Endothelial cell of umbilical vein (primary cell): ENCODE results near the gene MYOF. TPM values are rescaled to one million over a fixed set of nuclear protein-coding genes. Genes with fewer than 3 reads are reported as not detected.

Experiments used
- BruUV-seq: library from RNA; stranded (reverse); fragments of 400-500 nt; replicated peaks from 2 replicates; lab custom pipeline; 2021; lab: Mats Ljungman, UMichigan
- CTCF ChIA-PET: fragments of 300-600, 350-600 bp; sonication (Branson Sonifier 250); formaldehyde crosslinking; loops from one replicate; lab custom pipeline; 2021; ENCODE audit warnings: antibody characterized with exemption, inconsistent platforms; lab: Charles Lee
- POLR2A ChIA-PET: fragments of 300-600, 350-600 bp; sonication (Branson Sonifier 250); formaldehyde crosslinking; loops from one replicate; lab custom pipeline; 2021; ENCODE audit warnings: antibody characterized with exemption, inconsistent platforms; lab: Charles Lee
- DNase-seq: peaks from one replicate; pipeline ENCODE4 v3.0.0-alpha.2; 2011; ENCODE audit warnings: low read depth, low spot score
- FAIRE-seq: peaks from 2 replicates; lab custom pipeline; 2011; peaks lifted over from hg19 to GRCh38; lab: Jason Lieb, UNC
- H2AFZ ChIP-seq: 2 replicates; pipeline ENCODE4 v1.6.0; 2012; ENCODE audit warnings: low read depth, low read length, control low read depth, inconsistent platforms
- H3K27ac ChIP-seq: 2 replicates; pipeline ENCODE4 v1.5.1; 2011; ENCODE audit warnings: low read depth, mild to moderate bottlenecking, control low read depth, low read length, moderate library complexity; ENCODE audit not compliant: insufficient read depth
- H3K27me3 ChIP-seq, 2 experiments: 2 replicates each; pipeline versions ENCODE4 v1.6.0 to v1.6.1; 2011; ENCODE audit warnings: low read length in 2 of 2, mixed read lengths in 1 of 2; ENCODE audit not compliant: control insufficient read depth in 2 of 2, insufficient read depth in 2 of 2
- H3K36me3 ChIP-seq, 2 experiments: 2 replicates in 1 of 2; 3 replicates in 1 of 2; pipeline ENCODE4 v1.5.1; 2011; ENCODE audit warnings: low read length in 2 of 2, mild to moderate bottlenecking in 1 of 2, moderate library complexity in 1 of 2; ENCODE audit not compliant: control insufficient read depth in 2 of 2, insufficient read depth in 2 of 2; ENCODE audit errors: extremely low read depth in 1 of 2
- H3K4me1 ChIP-seq: 3 replicates; pipeline ENCODE4 v1.5.1; 2011; ENCODE audit warnings: mild to moderate bottlenecking, low read length; ENCODE audit not compliant: control insufficient read depth, insufficient read depth; ENCODE audit errors: extremely low read depth
- H3K4me2 ChIP-seq: 2 replicates; pipeline ENCODE4 v1.6.1; 2011; ENCODE audit warnings: low read length, control low read depth, mixed read lengths; ENCODE audit not compliant: insufficient read depth
- H3K4me3 ChIP-seq, 3 experiments: fragments of 200-600 bp in 1 of 3; sonication (generic), shearing (Covaris generic) in 1 of 3; replicated peaks in 1 of 3; 2 replicates each; pipeline ENCODE4 v1.5.1; 2011 to 2016; ENCODE audit warnings: control low read depth in 3 of 3, low read length in 3 of 3, mild to moderate bottlenecking in 2 of 3, inconsistent platforms in 1 of 3, low read depth in 1 of 3, moderate library complexity in 1 of 3; ENCODE audit not compliant: insufficient read depth in 1 of 3
- H3K79me2 ChIP-seq: 2 replicates; pipeline ENCODE4 v1.6.0; 2012; ENCODE audit warnings: low read length, inconsistent platforms; ENCODE audit not compliant: control insufficient read depth, insufficient read depth
- H3K9ac ChIP-seq: replicated peaks from 2 replicates; pipeline ENCODE3; 2011; ENCODE audit warnings: low read length, control low read depth; ENCODE audit not compliant: insufficient read depth; ENCODE audit errors: extremely low read depth
- H3K9me1 ChIP-seq: replicated peaks from 3 replicates; pipeline ENCODE4 v1.6.0; 2011; ENCODE audit warnings: mild to moderate bottlenecking, low read length; ENCODE audit not compliant: control insufficient read depth, insufficient read depth; ENCODE audit errors: extremely low read depth
- H3K9me3 ChIP-seq: replicated peaks from 2 replicates; pipeline ENCODE4 v1.5.1; 2012; ENCODE audit warnings: low read length, inconsistent platforms; ENCODE audit not compliant: control insufficient read depth, insufficient read depth
- H4K20me1 ChIP-seq: replicated peaks from 2 replicates; pipeline ENCODE3; 2011; ENCODE audit warnings: mild to moderate bottlenecking, low read length; ENCODE audit not compliant: control insufficient read depth, insufficient read depth; ENCODE audit errors: extremely low read depth
- CTCF ChIP-seq, 2 donors: IDR thresholded peaks; 1 replicate in 1 of 2; 2 replicates in 1 of 2; pipeline ENCODE4 v1.5.1; 2011; ENCODE audit warnings: low read length in 2 of 2, mild to moderate bottlenecking in 2 of 2, moderate library complexity in 2 of 2, control low read depth in 1 of 2, inconsistent platforms in 1 of 2, low read depth in 1 of 2; ENCODE audit not compliant: insufficient read depth in 1 of 2; ENCODE audit errors: extremely low read depth in 1 of 2
- EZH2 ChIP-seq: IDR thresholded peaks from 2 replicates; pipeline ENCODE4 v1.6.1; 2012; ENCODE audit warnings: borderline replicate concordance, low read depth, mild to moderate bottlenecking, moderate library complexity, low read length, inconsistent platforms; ENCODE audit not compliant: severe bottlenecking
- FOS ChIP-seq: IDR thresholded peaks from 2 replicates; pipeline ENCODE4 v1.6.1; 2011; ENCODE audit warnings: mild to moderate bottlenecking, low read length, moderate library complexity, borderline replicate concordance; ENCODE audit not compliant: insufficient read depth
- GATA2 ChIP-seq: IDR thresholded peaks from 2 replicates; pipeline ENCODE4 v1.7.0; 2011; ENCODE audit warnings: low read depth, mild to moderate bottlenecking, moderate library complexity, mixed read lengths, low read length; ENCODE audit not compliant: insufficient read length, insufficient read depth
- JUN ChIP-seq: IDR thresholded peaks from 2 replicates; pipeline ENCODE4 v1.6.1; 2011; ENCODE audit warnings: borderline replicate concordance, low read depth; ENCODE audit not compliant: insufficient read length, insufficient read depth
- MYC ChIP-seq: IDR thresholded peaks from one replicate; pipeline ENCODE4 v1.6.1; 2011; ENCODE audit warnings: mild to moderate bottlenecking, low read depth, low read length
- POLR2A ChIP-seq: IDR thresholded peaks from 2 replicates; pipeline ENCODE4 v1.6.1; 2012; ENCODE audit warnings: low read depth, mild to moderate bottlenecking, control low read depth, low read length
- POLR2AphosphoS5 ChIP-seq: IDR thresholded peaks from 2 replicates; pipeline ENCODE4 v1.6.1; 2012; ENCODE audit warnings: low read depth, mild to moderate bottlenecking, control low read depth, low read length, moderate library complexity; ENCODE audit not compliant: insufficient read depth
- dilution Hi-C: fragments of 300-500 bp; cut with MboI; formaldehyde crosslinking; loops from one replicate; pipeline ENCODE4 v1.15.0; 2019; ENCODE audit warnings: low sequenced_read_pairs; ENCODE audit not compliant: extremely low pct_ligation_motif_present
- intact Hi-C: fragments of 100-400 bp; cut with micrococcal nuclease; formaldehyde crosslinking; loops from one replicate; pipeline ENCODE4 v1.10.0; 2022
- polyA plus RNA-seq, 4 experiments: library from polyadenylated mRNA; depleted of rRNA in 3 of 4; stranded (reverse) in 3 of 4; unstranded in 1 of 4; fragments of >200 nt; gene quantifications; 2 replicates each; pipeline versions ENCODE4 v1.2.1 to v1.2.3, GENCODE V29; 2011 to 2012; ENCODE audit warnings: missing spikeins in 1 of 4
- total RNA-seq: library from RNA; stranded (reverse); gene quantifications from 2 replicates; pipeline ENCODE4 v1.2.3, GENCODE V29; 2021
- TF ChIP-seq, protein P1 (sequence below): IDR thresholded peaks from 2 replicates; pipeline ENCODE4 v1.6.1; 2011; ENCODE audit not compliant: insufficient read depth, insufficient read length

Gene MYOF
- total and polyA plus RNA-seq, 2 donors (not counting 3 experiments of a cell fraction or from before 2014, with no cell fraction given): 98.4 to 379 TPM

GRCh38 chr10:93462371-93462770 lies 19.8 kb downstream of the MYOF start:
- dilution Hi-C loops: no loop called here

More at GRCh38 chr10:93462371-93462770, 19.8 kb downstream of the MYOF start:
- Histone ChIP-seq H3K9me3 (no peaks in the 10 kb centered on the region), H3K79me2 (peaks cover 57% of the 10 kb centered on the region), H3K27ac (peak overlapping the region; percentile 89), H3K4me2 (peak overlapping the region; percentile 44), H3K36me3 (peaks cover 5 to 6% of the 10 kb centered on the region in 2 experiments), H3K9ac (peak overlapping the region; percentile 65), H3K4me3 (no peak overlapping the region), H2AFZ (no peak overlapping the region), H3K4me1 (peaks cover 83% of the 10 kb centered on the region), H3K27me3 (no peaks in the 10 kb centered on the region), H4K20me1 (no peaks in the 10 kb centered on the region), H3K9me1 (no peaks in the 10 kb centered on the region)
- DNase-seq: no peak
- CTCF ChIA-PET: interaction anchor here (1.0 to 6.4 kb wide), 10 partner anchors 9 to 86 kb away, joined by 3 to 76 read pairs (median 6); partner anchors contain the start of gene MYOF
- no TSS peak for BruUV-seq
- intact Hi-C loops: loop anchor here (1.0 to 10.0 kb wide), 3 partner anchors 17 to 628 kb away; no protein-coding TSS in a partner anchor
- no peak for FAIRE-seq
- TF ChIP-seq CTCF (IDR thresholded peaks at IDR 0.05; ENCODE audit: extremely low read depth in 1 of 2, insufficient read depth in 1 of 2, low read depth in 1 of 2, low read length in 2 of 2): no peak
- TF ChIP-seq POLR2A: no peak
- TF ChIP-seq POLR2AphosphoS5: no peak
- no peak for TF ChIP-seq GATA2
- no peak for TF ChIP-seq MYC
- no peak for TF ChIP-seq FOS
- TF ChIP-seq, protein P1, sequence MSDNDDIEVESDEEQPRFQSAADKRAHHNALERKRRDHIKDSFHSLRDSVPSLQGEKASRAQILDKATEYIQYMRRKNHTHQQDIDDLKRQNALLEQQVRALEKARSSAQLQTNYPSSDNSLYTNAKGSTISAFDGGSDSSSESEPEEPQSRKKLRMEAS: no peak
- no peak for TF ChIP-seq JUN
- TF ChIP-seq EZH2: no peak
- POLR2A ChIA-PET: interaction anchor here (1.0 to 3.0 kb wide), 7 partner anchors 9 to 26 kb away, joined by 3 to 26 read pairs (median 10); partner anchors contain the start of gene MYOF
